ENCODE data around the gene SPOCD1.

DNA sequence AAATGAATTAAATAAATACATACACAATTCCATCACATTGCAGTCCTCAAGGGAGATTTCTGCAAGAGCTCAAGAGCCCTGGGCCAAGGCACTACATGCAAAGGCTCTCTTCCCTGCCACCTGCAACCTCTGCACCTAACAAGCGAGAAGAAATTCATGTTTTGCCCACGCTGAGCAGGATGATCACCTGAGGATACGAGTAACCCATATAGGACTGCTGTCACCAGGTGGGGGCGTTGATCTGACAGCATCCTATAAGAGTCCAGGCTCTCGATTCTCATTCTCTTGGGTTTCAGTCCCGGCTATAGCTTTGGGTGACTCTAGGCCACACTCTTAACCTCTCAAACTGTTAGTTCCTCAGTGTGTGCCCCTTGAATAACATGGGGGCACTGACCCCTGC, 18.7 kb upstream of the SPOCD1 start:
- TF ChIP-seq, protein P1, sequence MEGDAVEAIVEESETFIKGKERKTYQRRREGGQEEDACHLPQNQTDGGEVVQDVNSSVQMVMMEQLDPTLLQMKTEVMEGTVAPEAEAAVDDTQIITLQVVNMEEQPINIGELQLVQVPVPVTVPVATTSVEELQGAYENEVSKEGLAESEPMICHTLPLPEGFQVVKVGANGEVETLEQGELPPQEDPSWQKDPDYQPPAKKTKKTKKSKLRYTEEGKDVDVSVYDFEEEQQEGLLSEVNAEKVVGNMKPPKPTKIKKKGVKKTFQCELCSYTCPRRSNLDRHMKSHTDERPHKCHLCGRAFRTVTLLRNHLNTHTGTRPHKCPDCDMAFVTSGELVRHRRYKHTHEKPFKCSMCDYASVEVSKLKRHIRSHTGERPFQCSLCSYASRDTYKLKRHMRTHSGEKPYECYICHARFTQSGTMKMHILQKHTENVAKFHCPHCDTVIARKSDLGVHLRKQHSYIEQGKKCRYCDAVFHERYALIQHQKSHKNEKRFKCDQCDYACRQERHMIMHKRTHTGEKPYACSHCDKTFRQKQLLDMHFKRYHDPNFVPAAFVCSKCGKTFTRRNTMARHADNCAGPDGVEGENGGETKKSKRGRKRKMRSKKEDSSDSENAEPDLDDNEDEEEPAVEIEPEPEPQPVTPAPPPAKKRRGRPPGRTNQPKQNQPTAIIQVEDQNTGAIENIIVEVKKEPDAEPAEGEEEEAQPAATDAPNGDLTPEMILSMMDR (IDR thresholded peaks at IDR 0.05), result no peak
- no peak for TF ChIP-seq POLR2A (IDR thresholded peaks at IDR 0.05)

Data from tibial nerve (tissue), 3 donors.